Peyer's patch (tissue), 4 donors: ENCODE results near the gene LRRC70.

Experiments
- CTCF ChIP-seq, 6 experiments: fragments of 450-650 bp in 4 of 6; fragments of 200-600 bp in 2 of 6; sonication (generic) in 1 of 6; IDR thresholded peaks; one replicate each; pipeline ENCODE4 v1.5.1; 2017 to 2019; ENCODE audit warnings: antibody characterized with exemption in 6 of 6, mild to moderate bottlenecking in 3 of 6, moderate library complexity in 1 of 6
- POLR2A ChIP-seq, 2 donors: fragments of 450-650 bp; IDR thresholded peaks; one replicate each; pipeline ENCODE4 v1.5.1; 2017; ENCODE audit warnings: antibody characterized with exemption in 2 of 2, mild to moderate bottlenecking in 2 of 2, moderate library complexity in 2 of 2

DNA sequence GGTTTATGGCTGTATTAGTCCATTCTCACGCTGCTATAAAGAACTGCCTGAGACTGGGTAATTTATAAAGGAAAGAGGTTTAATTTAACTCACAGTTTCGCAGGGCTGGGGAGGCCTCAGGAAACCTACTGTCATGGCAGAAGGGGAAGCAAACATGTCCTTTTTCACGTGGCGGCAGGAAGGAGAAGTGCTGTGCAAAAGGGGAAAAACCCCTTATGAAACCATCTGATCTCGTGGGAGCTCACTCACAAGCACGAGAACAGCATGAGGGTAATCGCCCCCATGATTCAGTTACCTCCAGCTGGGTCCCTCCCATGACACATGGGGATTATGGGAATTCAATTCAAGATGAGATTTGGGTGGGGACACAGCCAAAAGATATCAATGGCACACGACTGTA, 13.9 kb downstream of the LRRC70 start:
- TF ChIP-seq CTCF (IDR thresholded peaks at IDR 0.05) (no peak), POLR2A (IDR thresholded peaks at IDR 0.05) (no peak)
